ENCODE results near the gene TTC7B.

Gene TTC7B

DNA sequence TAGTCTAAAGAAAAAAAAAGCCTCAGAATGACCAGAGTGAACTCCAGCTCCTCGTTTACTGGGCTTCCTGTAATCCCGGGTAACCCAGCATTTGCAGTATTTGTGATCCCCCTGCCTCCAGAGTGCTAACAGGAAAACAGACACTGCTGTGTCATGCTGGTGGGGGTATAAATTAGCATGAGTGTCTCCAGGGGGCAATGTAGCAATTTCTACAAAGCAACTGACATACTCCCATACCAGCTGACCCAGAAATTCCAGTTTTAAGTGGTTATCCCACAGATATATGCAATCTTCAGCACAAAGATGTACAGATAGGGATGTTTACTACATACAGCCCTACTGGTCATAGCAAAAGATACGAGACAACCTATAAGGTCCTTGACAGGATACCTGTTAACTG, 18.8 kb downstream of the TTC7B start:
- H3K36me3 ChIP-seq (ENCODE audit: insufficient read depth, low read length) = no peaks in the 10 kb centered on the region
- no peaks in the 10 kb centered on the region for H3K27me3 ChIP-seq (ENCODE audit: control insufficient read depth in 1 of 2, insufficient read depth in 2 of 2, low read length in 2 of 2)
- H3K9ac ChIP-seq (ENCODE audit: low read length) = no peak overlapping the region
- H3K9me3 ChIP-seq (ENCODE audit: low read length) = no peaks in the 10 kb centered on the region
- no peak overlapping the region for H3K4me3 ChIP-seq (ENCODE audit: low read depth in 1 of 2, low read length in 2 of 2)
- no peak overlapping the region for H3K27ac ChIP-seq (ENCODE audit: low read depth, low read length)
- H3K4me1 ChIP-seq (ENCODE audit: insufficient read depth, low read length) = peaks cover 5% of the 10 kb centered on the region

DNA sequence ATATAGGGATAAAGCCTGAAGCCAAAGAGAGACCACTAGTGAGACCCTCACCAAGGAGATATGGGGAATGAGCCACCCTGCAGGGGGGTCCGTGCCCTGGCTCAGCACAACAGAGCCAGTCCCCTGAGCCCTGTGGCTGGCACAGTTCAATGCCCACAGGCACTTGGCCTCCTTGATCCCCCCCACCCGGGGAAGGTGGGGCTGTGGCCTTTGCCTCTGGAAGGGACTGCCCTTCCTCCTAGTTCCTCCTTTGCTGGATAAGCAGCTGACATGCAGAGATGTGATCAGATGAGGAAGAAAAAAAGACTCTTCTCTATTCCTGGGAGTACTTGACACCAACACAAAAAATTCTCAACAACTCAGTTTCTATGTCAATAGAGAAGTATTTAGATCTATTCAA, 19.9 kb downstream of the TTC7B start:
- Histone ChIP-seq H3K4me3 (ENCODE audit: low read depth in 1 of 2, low read length in 2 of 2) (no peak overlapping the region), H3K27ac (ENCODE audit: low read depth, low read length) (no peak overlapping the region), H3K36me3 (ENCODE audit: insufficient read depth, low read length) (no peaks in the 10 kb centered on the region), H3K4me1 (ENCODE audit: insufficient read depth, low read length) (peaks cover 5% of the 10 kb centered on the region), H3K9me3 (ENCODE audit: low read length) (no peaks in the 10 kb centered on the region), H3K9ac (ENCODE audit: low read length) (no peak overlapping the region), H3K27me3 (ENCODE audit: control insufficient read depth in 1 of 2, insufficient read depth in 2 of 2, low read length in 2 of 2) (no peaks in the 10 kb centered on the region)

DNA sequence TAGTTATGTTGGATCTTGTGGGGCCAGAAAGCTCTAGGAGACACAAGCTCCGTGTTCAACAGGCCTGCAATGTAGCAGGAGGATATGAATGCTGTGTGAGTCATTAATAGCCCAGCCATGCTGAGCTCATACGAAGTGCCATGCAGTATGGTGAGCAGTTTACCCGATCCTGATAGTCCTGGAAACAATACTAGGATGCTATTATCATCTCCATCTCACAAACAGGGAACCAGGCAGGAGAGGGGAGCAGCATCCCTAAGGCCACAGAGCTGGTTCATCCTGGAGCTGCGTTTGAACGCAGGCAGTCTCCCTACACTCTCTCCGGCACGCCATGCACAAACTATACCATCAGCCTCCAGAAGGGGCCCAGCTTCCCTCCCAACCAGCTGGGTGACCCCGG, 20.5 kb downstream of the TTC7B start:
- Histone ChIP-seq H3K27ac (ENCODE audit: low read depth, low read length) (no peak overlapping the region), H3K9ac (ENCODE audit: low read length) (no peak overlapping the region), H3K36me3 (ENCODE audit: insufficient read depth, low read length) (no peaks in the 10 kb centered on the region), H3K9me3 (ENCODE audit: low read length) (no peaks in the 10 kb centered on the region), H3K4me1 (ENCODE audit: insufficient read depth, low read length) (peaks cover 5% of the 10 kb centered on the region), H3K27me3 (ENCODE audit: control insufficient read depth in 1 of 2, insufficient read depth in 2 of 2, low read length in 2 of 2) (no peaks in the 10 kb centered on the region), H3K4me3 (ENCODE audit: low read depth in 1 of 2, low read length in 2 of 2) (no peak overlapping the region)

DNA sequence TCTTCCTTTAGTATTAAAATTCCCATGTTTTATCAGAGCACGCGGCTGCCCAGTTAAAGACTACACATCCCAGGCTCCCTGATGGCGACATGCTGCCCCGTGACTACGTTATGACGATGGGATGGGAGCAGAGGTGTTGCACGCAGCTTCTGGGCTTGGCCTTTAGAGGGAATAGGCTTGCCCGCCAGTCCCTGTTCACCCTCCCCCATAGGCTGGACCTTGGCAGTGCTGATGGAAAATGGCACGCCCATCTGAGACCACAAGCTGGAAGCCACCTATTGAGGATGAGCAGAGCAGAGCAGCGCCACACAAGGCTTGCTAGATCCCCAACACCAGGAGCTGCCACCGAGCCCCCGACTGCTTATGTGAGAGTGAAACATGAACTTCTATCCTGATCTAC, 24.7 kb downstream of the TTC7B start:
- H3K9me3 ChIP-seq (ENCODE audit: low read length) = no peaks in the 10 kb centered on the region

DNA sequence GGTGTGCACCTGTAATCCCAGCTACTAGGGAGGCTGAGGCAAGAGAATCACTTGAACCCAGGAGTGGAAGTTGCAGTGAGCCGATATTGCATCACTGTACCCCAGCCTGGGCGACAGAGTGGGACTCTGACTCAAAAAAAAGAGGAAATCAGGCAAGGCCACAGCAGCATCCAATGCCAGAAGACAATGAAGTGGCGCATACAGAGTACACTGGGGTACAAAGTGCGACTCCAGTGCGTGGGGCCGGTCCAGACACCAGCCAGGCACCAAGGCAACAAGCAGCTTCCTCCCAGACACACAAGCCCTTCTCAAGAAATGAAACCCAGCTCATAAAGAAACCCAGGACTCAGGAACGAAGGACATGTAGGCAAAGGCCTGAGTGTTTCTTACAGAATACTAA, 28.2 kb downstream of the TTC7B start:
- Histone ChIP-seq H3K9ac (ENCODE audit: low read length) (no peak overlapping the region), H3K4me1 (ENCODE audit: insufficient read depth, low read length) (no peaks in the 10 kb centered on the region), H3K4me3 (ENCODE audit: low read depth in 1 of 2, low read length in 2 of 2) (no peak overlapping the region), H3K36me3 (ENCODE audit: insufficient read depth, low read length) (peaks cover 9% of the 10 kb centered on the region), H3K9me3 (ENCODE audit: low read length) (no peaks in the 10 kb centered on the region), H3K27me3 (ENCODE audit: control insufficient read depth in 1 of 2, insufficient read depth in 2 of 2, low read length in 2 of 2) (no peaks in the 10 kb centered on the region), H3K27ac (ENCODE audit: low read depth, low read length) (no peak overlapping the region)

More for the DNA sequence above, 24.7 kb downstream of the TTC7B start:
- H3K4me1 ChIP-seq (ENCODE audit: insufficient read depth, low read length) = peaks cover 5% of the 10 kb centered on the region
- no peak overlapping the region for H3K27ac ChIP-seq (ENCODE audit: low read depth, low read length)
- H3K4me3 ChIP-seq (ENCODE audit: low read depth in 1 of 2, low read length in 2 of 2) = no peak overlapping the region
- H3K36me3 ChIP-seq (ENCODE audit: insufficient read depth, low read length) = no peaks in the 10 kb centered on the region
- H3K27me3 ChIP-seq (ENCODE audit: control insufficient read depth in 1 of 2, insufficient read depth in 2 of 2, low read length in 2 of 2) = no peaks in the 10 kb centered on the region
- no peak overlapping the region for H3K9ac ChIP-seq (ENCODE audit: low read length)

DNA sequence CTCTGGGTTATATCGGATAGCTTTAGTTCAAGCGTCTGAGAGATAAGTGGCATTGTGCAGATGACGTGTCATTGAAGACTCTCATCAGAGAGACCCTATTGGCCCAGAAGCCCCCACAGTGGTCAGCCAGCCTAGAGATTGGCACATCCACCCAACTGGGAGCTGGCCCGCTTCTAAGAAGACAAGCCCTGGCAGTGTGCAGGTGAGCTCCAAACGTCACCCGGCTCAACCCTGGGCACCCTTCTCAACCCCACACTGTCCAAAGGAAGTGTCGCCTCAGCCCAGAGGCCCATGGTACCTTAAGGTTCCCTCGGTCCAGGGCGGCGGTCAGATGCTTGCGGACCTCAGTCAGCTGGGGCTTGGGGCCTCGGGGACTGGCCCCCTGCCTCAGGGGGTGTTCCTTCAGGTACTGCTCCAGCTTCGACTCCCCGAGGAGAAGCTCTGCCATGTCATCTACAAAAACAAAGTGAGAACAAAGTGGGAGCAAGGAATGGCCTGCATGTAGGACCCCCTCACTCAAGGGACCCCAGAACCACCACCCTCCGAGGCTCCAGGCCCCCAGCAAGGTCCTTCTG, 30.3 kb downstream of the TTC7B start:
- Histone ChIP-seq H3K27ac (ENCODE audit: low read depth, low read length) (no peak overlapping the region), H3K27me3 (ENCODE audit: control insufficient read depth in 1 of 2, insufficient read depth in 2 of 2, low read length in 2 of 2) (no peaks in the 10 kb centered on the region), H3K4me3 (ENCODE audit: low read depth in 1 of 2, low read length in 2 of 2) (no peak overlapping the region), H3K36me3 (ENCODE audit: insufficient read depth, low read length) (peaks cover 17% of the 10 kb centered on the region), H3K4me1 (ENCODE audit: insufficient read depth, low read length) (no peaks in the 10 kb centered on the region), H3K9me3 (ENCODE audit: low read length) (no peaks in the 10 kb centered on the region), H3K9ac (ENCODE audit: low read length) (no peak overlapping the region)

DNA sequence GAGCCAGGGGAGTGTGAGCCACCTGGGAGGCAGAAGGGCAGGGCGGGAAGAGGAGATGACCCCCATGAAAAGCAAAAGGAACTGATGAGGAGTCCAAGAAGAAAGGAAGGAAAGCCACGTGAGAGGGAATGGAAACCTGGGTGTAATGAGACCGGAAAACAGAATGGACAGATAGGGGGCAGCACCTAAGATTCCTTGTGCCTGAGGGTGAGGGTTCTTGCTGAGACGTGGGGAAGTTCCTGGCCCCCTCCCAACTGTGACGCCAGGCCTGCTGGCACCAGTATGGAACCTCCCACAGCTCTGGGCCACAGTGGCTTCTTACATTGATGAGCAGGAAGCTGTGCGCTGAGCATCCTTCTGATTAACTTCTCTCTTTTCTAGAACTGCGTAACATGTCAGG, 30.8 kb downstream of the TTC7B start:
- Histone ChIP-seq H3K4me3 (ENCODE audit: low read depth in 1 of 2, low read length in 2 of 2) (no peak overlapping the region), H3K27ac (ENCODE audit: low read depth, low read length) (no peak overlapping the region), H3K27me3 (ENCODE audit: control insufficient read depth in 1 of 2, insufficient read depth in 2 of 2, low read length in 2 of 2) (no peaks in the 10 kb centered on the region), H3K36me3 (ENCODE audit: insufficient read depth, low read length) (peaks cover 22% of the 10 kb centered on the region), H3K4me1 (ENCODE audit: insufficient read depth, low read length) (no peaks in the 10 kb centered on the region), H3K9me3 (ENCODE audit: low read length) (no peaks in the 10 kb centered on the region), H3K9ac (ENCODE audit: low read length) (no peak overlapping the region)

DNA sequence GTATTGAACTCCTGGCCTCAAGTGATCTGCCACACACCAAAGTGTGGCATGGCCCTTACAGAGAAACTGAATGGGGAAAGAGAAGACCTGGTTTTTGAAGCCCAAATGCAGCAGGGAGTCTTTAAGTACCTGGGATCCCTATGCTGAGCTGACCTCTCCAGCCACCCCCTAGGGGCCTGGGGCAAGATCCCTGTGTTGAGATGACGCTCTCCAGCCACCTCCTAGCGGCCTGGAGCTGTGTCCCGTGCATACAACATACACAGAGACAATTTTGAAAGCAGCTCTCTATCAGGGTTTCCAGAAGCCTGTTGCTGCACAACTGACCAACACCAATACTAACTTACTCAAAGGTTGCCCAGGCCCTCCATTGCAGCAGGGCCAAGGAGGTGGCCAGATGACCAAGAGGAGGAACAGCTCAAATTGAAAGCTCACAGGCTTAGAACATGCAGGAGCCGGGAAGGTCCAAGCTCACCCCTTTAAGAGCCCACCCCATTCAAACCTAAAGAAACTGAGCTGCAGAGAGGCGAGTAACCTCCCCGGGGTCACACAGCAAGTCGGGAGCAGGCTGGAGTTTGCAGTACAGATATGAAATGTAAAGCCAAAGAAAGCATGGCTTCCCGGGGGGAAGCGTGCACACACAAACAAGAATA, 31.5 kb downstream of the TTC7B start:
- Histone ChIP-seq H3K4me1 (ENCODE audit: insufficient read depth, low read length) (no peaks in the 10 kb centered on the region), H3K27me3 (ENCODE audit: control insufficient read depth in 1 of 2, insufficient read depth in 2 of 2, low read length in 2 of 2) (no peaks in the 10 kb centered on the region), H3K36me3 (ENCODE audit: insufficient read depth, low read length) (peaks cover 24% of the 10 kb centered on the region), H3K9me3 (ENCODE audit: low read length) (no peaks in the 10 kb centered on the region), H3K27ac (ENCODE audit: low read depth, low read length) (no peak overlapping the region), H3K9ac (ENCODE audit: low read length) (no peak overlapping the region), H3K4me3 (ENCODE audit: low read depth in 1 of 2, low read length in 2 of 2) (no peak overlapping the region)

GRCh38 chr14:90783344-90783743, 32.9 kb downstream of the TTC7B start:
- Histone ChIP-seq H3K4me1 (ENCODE audit: insufficient read depth, low read length) (no peaks in the 10 kb centered on the region), H3K36me3 (ENCODE audit: insufficient read depth, low read length) (peaks cover 26% of the 10 kb centered on the region), H3K9me3 (ENCODE audit: low read length) (no peaks in the 10 kb centered on the region), H3K4me3 (ENCODE audit: low read depth in 1 of 2, low read length in 2 of 2) (no peak overlapping the region), H3K27ac (ENCODE audit: low read depth, low read length) (no peak overlapping the region), H3K27me3 (ENCODE audit: control insufficient read depth in 1 of 2, insufficient read depth in 2 of 2, low read length in 2 of 2) (no peaks in the 10 kb centered on the region), H3K9ac (ENCODE audit: low read length) (no peak overlapping the region)

- no peak overlapping the region for H3K27ac ChIP-seq (ENCODE audit: low read depth, low read length)
- no peak overlapping the region for H3K4me3 ChIP-seq (ENCODE audit: low read depth in 1 of 2, low read length in 2 of 2)
- H3K9me3 ChIP-seq (ENCODE audit: low read length) = no peaks in the 10 kb centered on the region
- H3K36me3 ChIP-seq (ENCODE audit: insufficient read depth, low read length) = peaks cover 26% of the 10 kb centered on the region
- H3K9ac ChIP-seq (ENCODE audit: low read length) = no peak overlapping the region
- H3K4me1 ChIP-seq (ENCODE audit: insufficient read depth, low read length) = no peaks in the 10 kb centered on the region
- no peaks in the 10 kb centered on the region for H3K27me3 ChIP-seq (ENCODE audit: control insufficient read depth in 1 of 2, insufficient read depth in 2 of 2, low read length in 2 of 2)
These were observed 33.3 kb downstream of the TTC7B start for GRCh38 chr14:90782892-90783291.

GRCh38 chr14:90781876-90782275, 34.4 kb downstream of the TTC7B start:
- H3K36me3 ChIP-seq (ENCODE audit: insufficient read depth, low read length) = peaks cover 31% of the 10 kb centered on the region
- H3K4me1 ChIP-seq (ENCODE audit: insufficient read depth, low read length) = no peaks in the 10 kb centered on the region
- no peaks in the 10 kb centered on the region for H3K27me3 ChIP-seq (ENCODE audit: control insufficient read depth in 1 of 2, insufficient read depth in 2 of 2, low read length in 2 of 2)
- no peaks in the 10 kb centered on the region for H3K9me3 ChIP-seq (ENCODE audit: low read length)
- no peak overlapping the region for H3K4me3 ChIP-seq (ENCODE audit: low read depth in 1 of 2, low read length in 2 of 2)
- H3K9ac ChIP-seq (ENCODE audit: low read length) = no peak overlapping the region
- H3K27ac ChIP-seq (ENCODE audit: low read depth, low read length) = no peak overlapping the region

DNA sequence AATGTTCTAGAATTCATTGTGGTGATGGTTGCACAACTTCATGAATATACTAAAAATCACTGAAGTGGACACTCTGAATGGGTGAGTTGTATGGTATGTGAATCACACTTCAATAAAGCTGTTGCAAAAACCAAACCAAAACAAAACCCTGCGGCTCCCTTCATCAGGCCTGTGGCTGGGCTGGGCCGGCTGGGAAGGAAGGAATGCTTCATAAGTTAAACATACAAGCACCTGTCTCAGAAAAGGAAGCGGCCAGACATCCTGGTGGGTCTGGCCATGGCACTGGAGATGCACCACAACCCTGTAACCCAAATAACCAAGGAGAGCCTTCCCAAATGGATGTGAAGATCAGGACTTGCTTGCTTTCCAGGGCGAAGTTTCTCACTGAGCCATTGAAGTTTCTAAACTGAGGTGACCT, 34.9 kb downstream of the TTC7B start:
- Histone ChIP-seq H3K4me3 (ENCODE audit: low read depth in 1 of 2, low read length in 2 of 2) (no peak overlapping the region), H3K4me1 (ENCODE audit: insufficient read depth, low read length) (no peaks in the 10 kb centered on the region), H3K27me3 (ENCODE audit: control insufficient read depth in 1 of 2, insufficient read depth in 2 of 2, low read length in 2 of 2) (no peaks in the 10 kb centered on the region), H3K9ac (ENCODE audit: low read length) (no peak overlapping the region), H3K27ac (ENCODE audit: low read depth, low read length) (no peak overlapping the region), H3K9me3 (ENCODE audit: low read length) (no peaks in the 10 kb centered on the region), H3K36me3 (ENCODE audit: insufficient read depth, low read length) (peaks cover 34% of the 10 kb centered on the region)

All from muscle layer of colon (tissue), 2 donors.